GM21717 (cell line): ENCODE measurements around the gene ESAM.

Experiments used
- ATAC-seq: cut with Tn5 transposase; IDR thresholded peaks from one replicate; pipeline ENCODE4 v1.9.1; 2021; ENCODE audit warnings: mild to moderate bottlenecking, moderate library complexity; ENCODE audit not compliant: unreplicated experiment

Gene ESAM

GRCh38 chr11:124753624-124754023 lies 8.5 kb downstream of the ESAM start:
- ATAC-seq: no peak

- no peak for ATAC-seq
Observed at GRCh38 chr11:124753205-124753604, 8.9 kb downstream of the ESAM start.

- ATAC-seq: no peak
Observed at GRCh38 chr11:124752471-124753102, 9.5 kb downstream of the ESAM start.

GRCh38 chr11:124751741-124752470 lies 10.2 kb downstream of the ESAM start, which contains the start of gene VSIG2:
TSS of gene VSIG2 (minus strand) at chr11:124752255. CDS start at chr11:124752137, 118 bp downstream.
- no peak for ATAC-seq

- no peak for ATAC-seq
Observed at GRCh38 chr11:124751391-124751740, 10.7 kb downstream of the ESAM start.

- no peak for ATAC-seq
Observed at GRCh38 chr11:124749912-124750311, 12.2 kb downstream of the ESAM start.

GRCh38 chr11:124748481-124749343 lies 13.4 kb downstream of the ESAM start:
- ATAC-seq: no peak

GRCh38 chr11:124748100-124748418 lies 14.0 kb downstream of the ESAM start:
- no peak for ATAC-seq

- no peak for ATAC-seq
Observed at GRCh38 chr11:124747406-124748099, 14.5 kb downstream of the ESAM start.

- peak; percentile 93 for ATAC-seq
Observed at GRCh38 chr11:124746621-124747243, 15.4 kb downstream of the ESAM start.

- peak; percentile 34 for ATAC-seq
Observed at GRCh38 chr11:124745835-124746620, 16.1 kb downstream of the ESAM start.

GRCh38 chr11:124745270-124745834 lies 16.7 kb downstream of the ESAM start:
- no peak for ATAC-seq

- no peak for ATAC-seq
Observed at GRCh38 chr11:124743050-124743449, 19.0 kb downstream of the ESAM start.

- ATAC-seq: no peak
Observed at GRCh38 chr11:124742555-124742954, 19.5 kb downstream of the ESAM start.

GRCh38 chr11:124740277-124740882 lies 21.7 kb downstream of the ESAM start:
- peak; percentile 38 for ATAC-seq

GRCh38 chr11:124739479-124740276 lies 22.4 kb downstream of the ESAM start, which contains the start of gene NRGN:
TSS of gene NRGN (plus strand) at chr11:124739942. CDS start at chr11:124740085, 143 bp downstream.
- peak; percentile 99 for ATAC-seq

GRCh38 chr11:124738713-124739478 lies 23.2 kb downstream of the ESAM start:
- no peak for ATAC-seq
